Skeletal muscle tissue (tissue), 4 donors: ENCODE measurements around the gene EPB41L2. TPM values are rescaled to one million over a fixed set of nuclear protein-coding genes. Genes with fewer than 3 reads are reported as not detected.

Experiments
- H3K27ac ChIP-seq: one replicate; pipeline ENCODE4 v1.7.0; 2013; ENCODE audit warnings: mild to moderate bottlenecking, low read depth, low read length, inconsistent platforms
- H3K27me3 ChIP-seq, 3 donors: one replicate each; pipeline ENCODE4 v1.7.0; 2013; ENCODE audit warnings: low read length in 3 of 3; ENCODE audit not compliant: control insufficient read depth in 3 of 3, insufficient read depth in 3 of 3
- H3K36me3 ChIP-seq, 3 donors: one replicate each; pipeline ENCODE4 v1.7.0; 2013; ENCODE audit warnings: low read length in 3 of 3; ENCODE audit not compliant: control insufficient read depth in 3 of 3, insufficient read depth in 3 of 3
- H3K4me1 ChIP-seq, 3 donors: one replicate each; pipeline ENCODE4 v1.7.0; 2013; ENCODE audit warnings: low read length in 3 of 3, mild to moderate bottlenecking in 3 of 3; ENCODE audit not compliant: control insufficient read depth in 3 of 3, insufficient read depth in 3 of 3
- H3K4me3 ChIP-seq, 3 donors: one replicate each; pipeline ENCODE4 v1.7.0; 2013; ENCODE audit warnings: low read length in 3 of 3
- H3K9ac ChIP-seq, 3 donors: one replicate each; pipeline ENCODE4 v1.7.0; 2013; ENCODE audit warnings: low read length in 3 of 3, mild to moderate bottlenecking in 3 of 3, moderate library complexity in 2 of 3, low read depth in 1 of 3
- H3K9me3 ChIP-seq, 3 donors: one replicate each; pipeline ENCODE4 v1.7.0; 2013; ENCODE audit warnings: low read length in 3 of 3; ENCODE audit not compliant: control insufficient read depth in 3 of 3
- total RNA-seq: library from RNA; depleted of rRNA; stranded (reverse); fragments of >200 nt; gene quantifications from one replicate; pipeline ENCODE4 v1.2.3, GENCODE V29; 2014
- donor health status: Osteomylitis.

EPB41L2 gene
- total RNA-seq, 1 donor from 2014 or later, result 187 TPM

DNA sequence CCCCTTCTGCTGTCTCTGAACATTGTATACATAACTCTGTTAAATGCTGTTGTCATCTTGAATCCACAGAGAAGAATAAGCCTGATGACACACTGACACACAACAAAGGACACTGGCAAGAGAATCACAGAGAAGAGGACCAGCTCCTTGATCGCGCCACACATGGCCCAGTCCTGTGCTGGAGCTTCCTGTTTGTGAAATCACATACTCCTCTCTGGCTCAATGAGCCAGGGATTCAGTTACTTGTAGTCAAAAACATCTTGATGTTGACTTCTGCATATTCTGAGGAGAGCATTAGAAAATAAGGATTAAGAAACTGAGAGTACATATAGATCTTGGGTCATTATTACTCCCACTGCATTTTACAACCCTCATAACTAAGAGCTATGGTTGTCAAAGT, 100.1 kb downstream of the EPB41L2 start:
- H3K27me3 ChIP-seq, result no peaks in the 10 kb centered on the region
- H3K9ac ChIP-seq, result no peak overlapping the region
- H3K4me3 ChIP-seq, result no peak overlapping the region
- no peaks in the 10 kb centered on the region for H3K9me3 ChIP-seq
- H3K27ac ChIP-seq, result no peak overlapping the region
- H3K36me3 ChIP-seq, result no peaks in the 10 kb centered on the region
- peaks cover 2 to 17% (median 3%) of the 10 kb centered on the region in 3 donors for H3K4me1 ChIP-seq

DNA sequence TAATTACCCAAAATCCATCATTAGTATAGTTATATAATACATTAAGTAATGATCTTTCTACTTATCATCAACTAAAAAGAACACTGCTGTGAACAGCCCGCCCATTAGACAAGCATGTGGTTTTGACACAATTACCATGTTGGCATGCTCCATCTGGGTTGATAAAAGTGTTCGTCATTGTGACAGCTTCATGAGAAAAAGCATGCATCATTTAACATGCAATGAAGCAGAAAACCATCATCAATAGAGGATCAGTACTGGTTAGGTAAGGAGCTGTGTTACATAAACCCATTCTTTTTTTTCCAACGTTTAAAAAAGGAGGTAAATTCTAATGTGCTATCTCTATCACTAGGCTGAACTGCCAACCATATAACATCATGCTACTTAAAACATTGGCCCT, 101.9 kb downstream of the EPB41L2 start:
- Histone ChIP-seq H3K27me3 (no peaks in the 10 kb centered on the region), H3K4me1 (peaks cover 0 to 3% (median 0%) of the 10 kb centered on the region in 3 donors), H3K9ac (no peak overlapping the region), H3K4me3 (no peak overlapping the region), H3K36me3 (no peaks in the 10 kb centered on the region), H3K9me3 (no peaks in the 10 kb centered on the region), H3K27ac (no peak overlapping the region)

DNA sequence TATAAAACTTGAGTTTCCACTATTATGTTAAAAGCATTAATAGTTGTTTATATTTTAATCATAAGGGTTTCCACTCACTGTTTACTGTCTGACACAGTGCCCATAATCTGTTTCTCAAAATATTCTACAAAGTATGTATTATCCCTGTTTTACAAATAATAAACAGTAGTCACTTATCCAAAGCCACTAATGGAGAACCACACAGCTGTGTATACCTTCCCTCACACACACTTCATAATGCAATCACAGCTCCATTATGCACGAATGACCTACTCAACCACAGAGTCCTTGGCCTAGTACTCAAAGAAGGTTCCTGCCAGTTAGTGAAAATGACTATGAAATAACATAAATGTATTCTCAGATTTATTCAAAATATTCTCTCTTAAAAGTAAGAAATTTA, 103.1 kb downstream of the EPB41L2 start:
- Histone ChIP-seq H3K9me3 (no peaks in the 10 kb centered on the region), H3K27ac (no peak overlapping the region), H3K27me3 (no peaks in the 10 kb centered on the region), H3K4me1 (peaks cover 0 to 3% (median 0%) of the 10 kb centered on the region in 3 donors), H3K4me3 (no peak overlapping the region), H3K36me3 (no peaks in the 10 kb centered on the region), H3K9ac (no peak overlapping the region)

DNA sequence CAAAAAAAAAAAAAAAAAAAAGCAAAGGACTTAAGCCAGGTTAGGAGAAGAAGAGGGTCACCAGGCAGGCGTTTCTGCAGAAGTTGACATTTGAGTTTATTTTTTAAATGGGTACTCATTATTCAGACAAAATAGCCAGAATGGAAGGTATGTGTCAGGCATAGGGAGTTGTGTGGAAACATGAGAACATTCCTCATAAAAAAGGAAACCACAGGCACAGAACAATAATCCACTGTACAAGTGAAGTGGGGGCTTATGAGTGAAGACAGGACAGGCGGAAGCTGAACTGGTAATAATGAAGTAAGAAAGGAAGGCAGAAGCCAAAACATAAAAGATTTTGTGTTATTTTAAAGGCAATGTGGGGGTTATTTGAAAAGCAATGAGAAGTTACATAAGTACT, 104.6 kb downstream of the EPB41L2 start:
- Histone ChIP-seq H3K27ac (no peak overlapping the region), H3K27me3 (no peaks in the 10 kb centered on the region), H3K4me3 (no peak overlapping the region), H3K9ac (no peak overlapping the region), H3K9me3 (no peaks in the 10 kb centered on the region), H3K4me1 (no peaks in the 10 kb centered on the region), H3K36me3 (no peaks in the 10 kb centered on the region)

DNA sequence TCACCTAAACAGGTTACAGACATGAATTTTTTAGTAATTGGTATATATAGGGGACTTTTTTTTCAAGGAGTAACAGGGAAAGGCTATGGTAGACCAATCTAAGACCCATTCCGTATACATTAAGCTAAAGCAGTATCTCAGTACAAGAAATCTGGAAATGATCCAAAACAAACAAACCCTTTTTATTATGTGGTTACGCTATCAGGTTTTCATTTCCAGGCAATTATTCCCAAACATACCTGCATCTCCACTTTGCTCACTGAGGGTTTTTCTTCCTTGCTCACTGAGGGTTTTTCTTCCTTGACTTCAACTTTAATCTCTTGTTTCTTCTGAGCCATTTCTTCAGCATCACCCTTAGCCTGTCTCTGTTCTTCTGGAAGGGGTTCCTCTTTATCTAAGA, 107.3 kb downstream of the EPB41L2 start:
- no peak overlapping the region for H3K9ac ChIP-seq
- H3K36me3 ChIP-seq, result no peaks in the 10 kb centered on the region
- no peak overlapping the region for H3K4me3 ChIP-seq
- no peaks in the 10 kb centered on the region for H3K4me1 ChIP-seq
- no peak overlapping the region for H3K27ac ChIP-seq
- no peaks in the 10 kb centered on the region for H3K9me3 ChIP-seq
- no peaks in the 10 kb centered on the region for H3K27me3 ChIP-seq

DNA sequence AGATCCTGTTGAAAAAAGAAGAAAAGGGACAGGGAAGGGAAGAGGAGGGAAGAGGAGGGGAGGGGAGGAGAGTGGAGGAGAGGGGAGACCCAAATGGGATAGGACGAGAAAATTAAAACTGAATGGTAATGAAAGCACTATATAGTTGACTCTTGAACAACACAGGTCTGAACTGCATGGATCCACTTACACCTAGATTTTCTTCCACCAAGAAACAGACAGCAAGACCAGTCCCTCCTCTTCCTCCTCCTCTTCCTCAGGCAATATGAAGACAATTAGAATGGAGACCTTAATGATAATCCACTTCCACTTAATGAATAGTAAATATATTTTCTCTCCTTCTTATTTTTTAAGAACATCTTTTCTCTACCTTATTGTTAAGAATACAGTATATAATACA, 113.5 kb downstream of the EPB41L2 start:
- H3K27me3 ChIP-seq, result no peaks in the 10 kb centered on the region
- H3K4me3 ChIP-seq, result no peak overlapping the region
- H3K4me1 ChIP-seq, result no peaks in the 10 kb centered on the region
- no peaks in the 10 kb centered on the region for H3K36me3 ChIP-seq
- H3K9me3 ChIP-seq, result no peaks in the 10 kb centered on the region
- no peak overlapping the region for H3K9ac ChIP-seq
- no peak overlapping the region for H3K27ac ChIP-seq

DNA sequence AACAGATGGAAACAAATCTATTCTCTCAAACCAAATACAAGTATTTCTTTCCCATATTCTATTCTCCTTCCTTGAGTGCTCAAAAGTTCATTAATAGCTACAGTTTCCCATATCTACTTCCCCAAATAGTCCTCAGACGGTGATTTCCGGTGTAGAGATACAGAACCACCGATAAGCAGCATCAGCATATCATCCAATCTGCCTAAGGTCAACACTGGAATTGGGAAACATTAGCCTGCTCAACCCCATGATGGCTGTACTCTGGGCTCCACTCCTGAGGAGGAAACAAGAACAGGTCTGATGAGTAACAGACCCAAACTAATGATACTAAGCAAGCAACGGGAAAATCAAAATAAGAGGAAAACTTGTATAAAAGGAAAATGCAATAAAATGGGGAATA, 115.6 kb downstream of the EPB41L2 start:
- Histone ChIP-seq H3K27ac (no peak overlapping the region), H3K4me3 (no peak overlapping the region), H3K9ac (no peak overlapping the region), H3K36me3 (no peaks in the 10 kb centered on the region), H3K4me1 (no peaks in the 10 kb centered on the region), H3K27me3 (no peaks in the 10 kb centered on the region), H3K9me3 (no peaks in the 10 kb centered on the region)

DNA sequence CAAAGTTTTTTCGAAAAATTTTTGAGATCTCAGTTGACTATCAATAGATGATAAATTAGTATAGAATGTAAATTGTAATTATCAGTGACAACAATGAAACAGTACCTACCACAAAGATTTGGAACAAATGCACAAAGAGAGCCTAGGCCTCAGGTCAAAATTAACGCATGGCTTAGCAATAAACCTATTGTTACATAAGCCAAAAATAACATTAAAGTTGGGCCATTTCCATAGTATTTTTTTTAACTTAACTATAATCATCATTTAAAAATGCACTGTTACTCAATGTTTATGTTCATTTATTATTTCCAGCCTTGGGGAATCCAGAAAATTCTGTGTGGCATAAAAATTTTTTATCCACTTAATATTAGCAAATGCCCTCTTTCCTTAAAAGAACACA, 117.0 kb downstream of the EPB41L2 start:
- Histone ChIP-seq H3K27ac (no peak overlapping the region), H3K27me3 (no peaks in the 10 kb centered on the region), H3K9me3 (no peaks in the 10 kb centered on the region), H3K36me3 (no peaks in the 10 kb centered on the region), H3K4me1 (no peaks in the 10 kb centered on the region), H3K4me3 (no peak overlapping the region), H3K9ac (no peak overlapping the region)

DNA sequence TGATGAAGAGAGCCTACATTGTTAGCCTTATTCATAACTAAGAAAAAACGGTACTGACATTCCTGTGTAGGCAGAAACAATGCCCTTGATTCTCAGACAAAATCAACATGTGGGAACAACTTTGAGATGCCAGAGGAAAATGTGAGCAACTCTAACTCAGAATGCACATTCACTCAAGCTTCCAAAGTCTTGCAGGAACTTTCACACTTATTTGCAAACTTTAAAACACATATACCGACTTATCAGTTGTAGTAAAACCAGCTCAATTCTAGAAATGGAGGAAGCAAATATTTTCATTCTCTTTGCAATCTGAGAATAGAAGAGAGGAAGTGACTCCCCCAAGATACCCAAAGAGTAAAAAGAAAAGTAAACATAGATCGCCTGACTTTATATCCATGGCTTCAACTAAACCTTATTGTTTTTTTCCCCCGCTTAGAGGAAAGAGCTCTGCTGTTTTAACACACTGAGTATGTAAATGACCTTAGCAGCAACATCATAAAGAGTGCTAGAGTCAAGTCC, 117.6 kb downstream of the EPB41L2 start:
- Histone ChIP-seq H3K27me3 (no peaks in the 10 kb centered on the region), H3K9ac (no peak overlapping the region), H3K9me3 (no peaks in the 10 kb centered on the region), H3K4me3 (no peak overlapping the region), H3K4me1 (no peaks in the 10 kb centered on the region), H3K27ac (no peak overlapping the region), H3K36me3 (no peaks in the 10 kb centered on the region)

DNA sequence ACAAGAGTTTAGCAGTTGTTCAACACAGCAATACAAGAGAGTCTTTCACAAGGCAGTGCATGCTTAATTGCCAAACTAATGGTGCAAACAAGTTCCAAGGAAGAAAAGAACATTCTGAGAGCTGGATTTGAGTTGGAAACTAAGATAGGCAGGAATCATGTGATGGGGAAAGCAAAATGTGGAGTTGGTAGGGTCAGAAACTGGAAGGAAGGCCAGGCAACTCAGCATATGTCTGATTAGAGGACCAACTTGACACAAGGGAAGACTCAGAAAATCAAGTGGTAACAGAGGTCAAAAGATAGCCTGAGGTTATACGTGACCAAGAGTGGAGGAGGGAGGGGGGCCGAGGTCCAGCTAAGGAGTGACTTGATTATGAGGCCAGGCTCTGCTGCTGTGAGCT, 118.6 kb downstream of the EPB41L2 start:
- no peak overlapping the region for H3K9ac ChIP-seq
- no peaks in the 10 kb centered on the region for H3K4me1 ChIP-seq
- no peak overlapping the region for H3K27ac ChIP-seq
- H3K27me3 ChIP-seq, result no peaks in the 10 kb centered on the region
- no peaks in the 10 kb centered on the region for H3K9me3 ChIP-seq
- H3K36me3 ChIP-seq, result no peaks in the 10 kb centered on the region
- no peak overlapping the region for H3K4me3 ChIP-seq

DNA sequence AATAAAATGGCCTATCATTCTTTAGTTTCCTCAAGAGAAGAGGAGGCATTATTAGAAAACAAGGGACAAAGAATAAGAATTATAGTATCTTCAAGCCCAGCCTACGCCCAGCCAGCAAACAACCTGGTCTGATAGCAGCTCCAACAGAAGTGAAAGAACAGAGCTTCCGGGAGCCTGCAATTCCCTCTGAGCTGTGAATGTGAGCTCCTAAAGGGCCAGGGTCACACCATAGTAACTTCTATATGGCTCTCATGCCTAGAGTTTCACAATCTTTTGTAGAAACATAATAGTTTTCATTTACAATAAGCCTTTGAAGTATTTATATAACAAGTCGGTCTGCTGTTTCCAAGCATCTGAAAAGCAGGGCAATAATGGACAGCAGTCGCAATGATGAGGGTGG, 119.3 kb downstream of the EPB41L2 start:
- Histone ChIP-seq H3K36me3 (no peaks in the 10 kb centered on the region), H3K27me3 (no peaks in the 10 kb centered on the region), H3K9ac (no peak overlapping the region), H3K27ac (no peak overlapping the region), H3K4me1 (no peaks in the 10 kb centered on the region), H3K9me3 (no peaks in the 10 kb centered on the region), H3K4me3 (no peak overlapping the region)
